Fibroblast of peridontal ligament (primary cell): ENCODE measurements around the gene TESK1.
A peak's percentile ranks its signal among the peaks of the same experiment; 100 is the strongest.
"Not testable (repeated sequence)": the region's sequence is repeated elsewhere in the genome, so short reads cannot be mapped to it uniquely, and the experiment has no call there.

Experiments used
- DNase-seq: peaks from one replicate; pipeline ENCODE4 v3.0.0-alpha.2; 2010; ENCODE audit errors: extremely low read depth

The TESK1 gene

GRCh38 chr9:35579130-35579529 is 25.9 kb upstream of the TESK1 start:
- DNase-seq, result no peak

DNA sequence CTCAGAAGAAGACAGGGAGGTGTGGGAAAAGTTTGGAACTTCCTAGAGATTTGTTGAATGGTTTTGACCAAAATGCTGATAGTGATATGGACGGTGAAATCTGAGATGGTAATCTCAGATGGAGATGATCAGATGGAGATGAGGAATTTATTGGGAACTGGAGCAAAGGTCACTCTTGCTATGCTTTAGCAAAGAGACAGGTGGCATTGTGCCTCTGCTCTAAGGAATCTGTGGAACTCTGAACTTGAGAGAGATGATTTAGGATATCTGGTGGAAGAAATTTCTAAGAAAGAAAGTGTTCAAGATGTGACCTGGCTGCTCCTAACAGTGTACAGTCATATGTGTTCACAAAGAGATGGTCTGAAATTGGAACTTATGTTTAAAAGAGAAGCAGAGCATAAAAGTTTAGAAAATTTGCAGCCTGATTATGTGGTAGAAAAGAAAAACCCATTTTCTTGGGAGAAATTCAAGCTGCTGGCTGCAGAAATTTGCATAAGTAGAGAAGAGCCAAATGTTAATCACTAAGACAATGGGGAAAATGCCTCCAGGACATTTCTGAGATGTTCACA is 25.3 kb upstream of the TESK1 start:
- DNase-seq, result not testable (repeated sequence)

DNA sequence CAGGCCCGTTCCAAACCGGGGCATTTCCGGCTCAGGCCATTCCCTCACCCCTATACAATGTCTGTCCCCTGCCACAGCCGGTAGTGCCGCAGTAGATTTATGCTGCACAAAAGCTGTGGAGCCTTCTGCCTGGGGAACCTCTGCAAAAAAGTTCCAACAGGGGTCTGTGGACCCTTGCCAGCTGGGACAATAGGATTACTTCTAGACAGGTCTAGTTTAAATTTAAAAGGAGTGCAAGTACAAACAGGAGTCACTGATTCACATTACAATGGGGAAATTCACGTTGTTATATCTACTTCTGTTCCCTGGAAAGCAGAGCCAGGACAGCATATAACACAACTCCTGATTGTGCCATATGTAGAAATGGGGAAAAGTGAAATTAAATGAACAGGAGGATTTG is 21.5 kb upstream of the TESK1 start:
- DNase-seq, result not testable (repeated sequence)

DNA sequence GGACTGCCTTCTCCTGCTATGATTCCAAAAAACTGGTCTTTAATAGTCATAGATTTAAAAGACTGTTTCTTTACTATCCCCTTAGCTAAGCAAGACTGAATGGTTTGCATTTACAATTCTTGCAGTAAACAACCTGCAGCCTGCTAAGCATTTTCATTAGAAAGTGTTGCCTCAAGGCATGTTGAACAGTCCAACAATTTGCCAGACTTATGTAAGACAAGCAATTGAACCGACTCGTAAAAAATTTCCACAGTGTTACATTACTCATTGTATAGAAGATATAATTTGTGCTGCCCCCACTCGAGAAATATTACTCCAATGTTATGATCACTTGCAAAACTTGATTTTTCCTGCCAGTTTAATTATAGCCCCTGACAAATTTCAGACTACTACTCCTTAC is 20.4 kb upstream of the TESK1 start:
- DNase-seq, result not testable (repeated sequence)

- not testable (repeated sequence) for DNase-seq
Observed at GRCh38 chr9:35588506-35588905, 16.6 kb upstream of the TESK1 start.

- DNase-seq, result no peak
Observed at GRCh38 chr9:35593581-35593980, 11.5 kb upstream of the TESK1 start.

GRCh38 chr9:35594471-35594870 is 10.6 kb upstream of the TESK1 start:
- DNase-seq, result no peak

GRCh38 chr9:35596907-35597306 is 8.2 kb upstream of the TESK1 start:
- not testable (repeated sequence) for DNase-seq

DNA sequence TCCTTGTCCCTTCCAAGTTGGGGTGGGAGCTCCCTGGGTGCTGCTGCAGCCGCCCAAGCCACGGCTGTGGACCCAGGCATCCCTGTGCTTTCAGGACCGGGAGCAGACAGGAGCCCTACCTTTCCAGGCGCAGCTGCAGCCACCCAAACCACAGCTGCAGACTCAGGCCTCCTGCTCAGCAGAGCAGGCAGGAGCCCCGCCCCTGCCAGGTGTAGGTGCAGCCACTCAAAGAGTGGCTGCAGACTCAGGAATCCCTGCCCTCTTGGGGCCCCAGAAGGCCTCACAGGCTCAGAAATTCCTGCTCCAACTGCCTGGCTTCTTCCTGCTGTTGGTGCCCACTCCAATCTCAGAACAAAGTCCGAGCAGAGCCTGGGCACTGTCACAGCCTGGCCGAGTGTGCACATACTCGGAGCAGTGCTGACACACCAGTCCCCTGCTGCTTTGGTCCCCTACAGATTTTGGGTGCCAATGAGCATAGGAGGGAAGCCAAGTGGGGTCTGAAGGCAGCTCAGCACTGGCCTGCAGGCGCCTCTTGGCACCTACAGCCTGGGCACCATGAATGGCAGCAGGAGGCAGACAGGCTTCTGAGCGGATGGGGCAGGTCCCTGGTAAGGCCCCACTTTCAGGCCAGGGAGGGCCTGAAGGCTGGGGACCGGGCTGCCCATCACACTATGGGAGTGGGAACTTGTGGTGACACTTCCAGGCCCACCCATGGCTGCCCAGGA is 6.0 kb upstream of the TESK1 start:
- no peak for DNase-seq

GRCh38 chr9:35599763-35600604 is 5.1 kb upstream of the TESK1 start:
- DNase-seq, result no peak

- DNase-seq, result peak; percentile 90
Observed at GRCh38 chr9:35603506-35603985, 1.5 kb upstream of the TESK1 start.

DNA sequence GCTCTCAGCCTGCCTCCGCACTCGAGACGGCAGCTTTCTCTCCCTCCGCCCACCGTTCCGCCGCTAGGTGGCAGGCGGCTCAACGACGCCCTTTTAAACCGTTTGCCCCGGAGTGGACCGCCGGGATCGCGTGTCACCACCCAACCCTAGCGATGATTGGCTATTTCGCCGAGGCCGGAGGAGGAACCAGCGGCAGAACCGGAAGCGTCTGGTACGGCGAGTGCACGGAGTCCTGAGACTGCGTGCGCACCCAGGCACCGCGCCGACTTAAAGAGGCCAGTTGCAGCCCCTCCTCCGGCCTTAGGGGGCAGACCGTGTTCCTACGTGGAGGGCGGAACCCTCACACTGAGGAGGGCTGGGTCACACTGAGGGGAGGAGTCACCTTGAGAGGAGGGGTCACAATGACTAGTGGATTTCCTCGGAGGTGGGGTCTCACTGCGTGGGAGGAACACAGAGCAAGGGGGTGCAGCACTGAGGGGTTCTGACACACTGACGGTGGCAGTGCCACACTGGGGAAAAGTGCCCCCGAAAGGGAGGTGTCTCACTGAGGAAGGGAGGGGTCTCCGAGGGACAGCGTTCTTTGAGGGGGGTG is 980 bp upstream of the TESK1 start:
- peak; percentile 99 for DNase-seq

DNA sequence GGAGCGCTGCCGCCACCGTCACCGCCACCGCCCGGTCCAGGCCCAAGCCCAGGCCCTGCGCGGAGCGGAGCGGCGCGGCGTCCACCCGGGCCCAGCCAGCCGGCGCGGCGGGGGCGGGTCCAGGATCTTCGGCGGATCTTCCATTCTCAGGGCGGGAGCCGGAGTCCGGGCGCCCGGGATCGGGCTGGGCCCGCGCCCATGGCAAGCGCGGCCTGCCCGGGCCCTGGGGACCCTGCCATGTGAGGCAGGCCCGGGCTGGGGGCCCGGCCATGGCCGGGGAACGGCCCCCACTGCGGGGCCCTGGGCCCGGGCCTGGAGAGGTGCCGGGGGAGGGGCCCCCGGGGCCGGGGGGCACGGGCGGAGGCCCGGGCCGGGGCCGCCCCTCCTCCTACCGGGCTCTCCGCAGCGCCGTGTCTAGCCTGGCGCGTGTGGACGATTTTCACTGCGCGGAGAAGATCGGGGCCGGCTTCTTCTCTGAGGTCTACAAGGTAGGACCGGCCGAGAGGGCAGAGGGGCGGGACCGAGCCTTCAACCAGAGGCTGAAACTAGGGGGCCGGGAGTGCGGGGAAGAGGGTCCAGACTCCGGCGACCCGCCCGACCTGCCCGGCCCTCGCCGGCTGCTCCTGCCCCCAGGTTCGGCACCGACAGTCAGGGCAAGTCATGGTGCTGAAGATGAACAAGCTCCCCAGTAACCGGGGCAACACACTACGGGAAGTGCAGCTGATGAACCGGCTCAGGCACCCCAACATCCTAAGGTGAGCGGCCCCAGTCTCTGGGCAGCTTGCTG is 482 bp downstream of the TESK1 start:
- DNase-seq, result no peak

GRCh38 chr9:35606138-35606504 is 1.1 kb downstream of the TESK1 start:
- DNase-seq, result no peak

- no peak for DNase-seq
Observed at GRCh38 chr9:35606726-35607125, 1.7 kb downstream of the TESK1 start.

DNA sequence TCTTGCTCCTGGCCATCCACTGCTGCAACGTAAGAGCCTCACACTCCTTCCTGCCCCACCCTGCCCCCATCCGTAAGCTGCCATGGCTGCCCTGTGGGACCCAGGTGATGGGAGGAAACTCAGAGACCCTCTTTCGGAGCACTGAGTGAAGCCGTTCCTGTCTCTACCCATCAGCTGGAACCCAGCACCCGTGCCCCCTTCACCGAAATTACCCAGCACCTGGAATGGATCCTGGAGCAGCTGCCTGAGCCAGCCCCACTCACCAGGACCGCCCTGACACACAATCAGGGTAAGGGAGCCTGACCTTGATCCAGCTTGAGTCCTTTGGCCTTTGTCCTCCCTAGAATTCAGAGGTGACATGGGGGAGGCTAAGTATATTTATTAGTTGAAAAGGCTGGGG is 3.2 kb downstream of the TESK1 start:
- DNase-seq, result no peak

GRCh38 chr9:35609001-35609819 is 4.1 kb downstream of the TESK1 start:
- DNase-seq, result no peak

- DNase-seq, result no peak
Observed at GRCh38 chr9:35609820-35610163, 4.7 kb downstream of the TESK1 start.

DNA sequence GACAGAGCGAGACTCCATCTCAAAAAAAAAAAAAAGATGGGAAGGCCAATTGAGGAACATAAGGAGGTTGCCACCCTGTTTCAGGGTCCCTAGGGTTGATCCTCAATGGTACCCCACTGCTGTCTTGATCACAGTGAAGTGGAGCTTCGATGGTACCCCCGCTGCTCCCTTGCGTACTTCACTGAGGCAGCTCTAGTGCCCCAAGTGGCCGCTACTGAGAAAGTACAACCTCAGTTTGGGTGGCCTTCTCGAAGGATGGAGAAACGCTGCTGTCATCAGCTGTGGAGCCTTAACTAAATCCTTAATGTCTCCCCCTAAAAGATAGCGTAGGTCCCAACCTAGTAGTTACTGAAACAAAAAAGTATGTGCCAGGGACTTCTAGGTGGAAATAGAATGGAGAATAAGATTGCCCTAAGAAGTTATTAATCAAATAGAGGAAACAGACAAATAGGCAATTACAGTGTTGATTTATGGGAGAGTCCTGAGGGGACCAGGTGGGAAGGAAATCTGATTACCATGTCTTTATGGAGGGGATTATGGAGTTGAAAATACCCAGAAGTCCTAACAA is 6.3 kb downstream of the TESK1 start:
- DNase-seq, result peak; percentile 39

DNA sequence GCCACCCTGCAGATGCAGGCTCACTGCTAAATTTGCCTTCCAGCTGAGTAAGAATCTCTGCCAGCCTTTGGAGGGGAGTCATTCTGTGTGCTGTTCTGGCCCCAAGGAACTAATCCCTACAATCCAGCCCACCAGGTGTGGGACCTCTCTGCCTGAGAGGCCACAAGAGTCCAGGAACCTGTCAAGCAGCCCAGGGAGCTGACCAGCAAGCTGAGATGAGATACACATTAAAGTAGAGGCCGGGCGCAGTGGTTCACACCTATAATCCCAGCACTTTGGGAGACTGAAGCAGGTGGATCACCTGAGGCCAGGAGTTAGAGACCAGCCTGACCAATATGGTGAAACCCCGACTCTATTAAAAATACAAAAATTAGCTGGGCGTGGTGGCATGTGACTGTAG is 7.0 kb downstream of the TESK1 start:
- not testable (repeated sequence) for DNase-seq
